Activated CD4-positive, alpha-beta T cell treated with anti-CD3 and anti-CD28 coated beads for 24 hours (primary cell): ENCODE measurements around the gene ATP5F1A.
"Not testable (repeated sequence)": the region's sequence is repeated elsewhere in the genome, so short reads cannot be mapped to it uniquely, and the experiment has no call there.

Source experiments
- DNase-seq, 2 donors: peaks; one replicate each; pipeline ENCODE4 v3.0.0-alpha.2; 2020; ENCODE audit warnings: low read depth in 2 of 2

The ATP5F1A gene

GRCh38 chr18:46097801-46098615 is at the start of gene ATP5F1A:
Gene ATP5F1A, minus strand, starts transcription at chr18:46098296. Its CDS starts 65 bp downstream, at chr18:46098231.
- peak; percentile 70 to 80 for DNase-seq

GRCh38 chr18:46141199-46141598 is 43.1 kb upstream of the ATP5F1A start:
- no peak for DNase-seq

GRCh38 chr18:46140173-46140572 is 42.1 kb upstream of the ATP5F1A start:
- no peak for DNase-seq

GRCh38 chr18:46134920-46135675 is 37.0 kb upstream of the ATP5F1A start:
- no peak for DNase-seq

- DNase-seq: no peak
Measured at GRCh38 chr18:46133534-46133933, 35.4 kb upstream of the ATP5F1A start.

GRCh38 chr18:46130549-46130948 is 32.5 kb upstream of the ATP5F1A start:
- not testable (repeated sequence) for DNase-seq

- DNase-seq: no peak
Measured at GRCh38 chr18:46130061-46130460, 32.0 kb upstream of the ATP5F1A start.

- not testable (repeated sequence) for DNase-seq
Measured at GRCh38 chr18:46126625-46127024, 28.5 kb upstream of the ATP5F1A start.

- no peak for DNase-seq
Measured at GRCh38 chr18:46113751-46114150, 15.7 kb upstream of the ATP5F1A start.

- DNase-seq: no peak
Measured at GRCh38 chr18:46110406-46110805, 12.3 kb upstream of the ATP5F1A start.

- DNase-seq: no peak
Measured at GRCh38 chr18:46109386-46109785, 11.3 kb upstream of the ATP5F1A start.

- DNase-seq: peak; percentile 80 to 87
Measured at GRCh38 chr18:46104128-46104911, 6.2 kb upstream of the ATP5F1A start, which contains the start of gene HAUS1. Gene HAUS1, plus strand, starts transcription at chr18:46104385. Its CDS starts 27 bp downstream, at chr18:46104412.

- DNase-seq: no peak
Measured at GRCh38 chr18:46099463-46099862, 1.4 kb upstream of the ATP5F1A start.

GRCh38 chr18:46098616-46098933 is 479 bp upstream of the ATP5F1A start:
- DNase-seq: no peak

- no peak for DNase-seq
Measured at GRCh38 chr18:46097431-46097800, 680 bp downstream of the ATP5F1A start.

GRCh38 chr18:46096651-46097300 is 1.3 kb downstream of the ATP5F1A start:
- no peak for DNase-seq

GRCh38 chr18:46095532-46095931 is 2.6 kb downstream of the ATP5F1A start:
- DNase-seq: no peak

GRCh38 chr18:46088501-46088900 is 9.6 kb downstream of the ATP5F1A start:
- not testable (repeated sequence) for DNase-seq

- no peak for DNase-seq
Measured at GRCh38 chr18:46084431-46084830, 13.7 kb downstream of the ATP5F1A start.

- no peak for DNase-seq
Measured at GRCh38 chr18:46080156-46080555, 17.9 kb downstream of the ATP5F1A start.

GRCh38 chr18:46079336-46079735 is 18.8 kb downstream of the ATP5F1A start:
- DNase-seq: no peak
